SK-N-MC (cell line): ENCODE measurements around the gene CLASP1.
"Not testable (repeated sequence)": the region's sequence is repeated elsewhere in the genome, so short reads cannot be mapped to it uniquely, and the experiment has no call there.

ENCODE experiments used
- DNase-seq: peaks from one replicate; pipeline ENCODE4 v3.0.0-alpha.2; 2011; ENCODE audit warnings: low read depth, low spot score
- H3K27ac ChIP-seq: fragments of 200-600 bp; sonication (generic); 2 replicates; pipeline ENCODE4 v1.5.1; 2016; ENCODE audit warnings: mixed run types
- H3K36me3 ChIP-seq: fragments of 200-600 bp; sonication (generic); 2 replicates; pipeline ENCODE4 v1.6.1; 2017; ENCODE audit warnings: antibody characterized with exemption, low read length, mixed read lengths; ENCODE audit not compliant: insufficient read depth
- H3K4me3 ChIP-seq: fragments of 200-600 bp; sonication (generic); 2 replicates; pipeline ENCODE4 v1.5.1; 2016
- H3K9ac ChIP-seq: fragments of 200-600 bp; sonication (generic); 2 replicates; pipeline ENCODE4 v1.8.0; 2017; ENCODE audit warnings: mixed run types, mixed read lengths; ENCODE audit not compliant: insufficient read length
- H3K9me3 ChIP-seq: fragments of 200-600 bp; sonication (generic); 2 replicates; pipeline ENCODE4 v1.6.1; 2017; ENCODE audit warnings: low read depth, mild to moderate bottlenecking, antibody characterized with exemption, low read length, moderate library complexity, mixed read lengths
- EZH2 ChIP-seq: fragments of 200-600 bp; sonication (generic); IDR thresholded peaks from one replicate; pipeline ENCODE4 v1.6.1; 2017; ENCODE audit warnings: antibody characterized with exemption
- FOXP2 ChIP-seq: optimal IDR thresholded peaks from 2 replicates; pipeline ENCODE3; 2011; ENCODE audit warnings: mild to moderate bottlenecking, moderate library complexity; ENCODE audit not compliant: insufficient read depth; ENCODE audit errors: extremely low read length, control extremely low read depth
- POLR2AphosphoS5 ChIP-seq: IDR thresholded peaks from 2 replicates; pipeline ENCODE4 v1.6.1; 2012; ENCODE audit warnings: mild to moderate bottlenecking, low read depth, low read length, borderline replicate concordance

The CLASP1 gene

DNA sequence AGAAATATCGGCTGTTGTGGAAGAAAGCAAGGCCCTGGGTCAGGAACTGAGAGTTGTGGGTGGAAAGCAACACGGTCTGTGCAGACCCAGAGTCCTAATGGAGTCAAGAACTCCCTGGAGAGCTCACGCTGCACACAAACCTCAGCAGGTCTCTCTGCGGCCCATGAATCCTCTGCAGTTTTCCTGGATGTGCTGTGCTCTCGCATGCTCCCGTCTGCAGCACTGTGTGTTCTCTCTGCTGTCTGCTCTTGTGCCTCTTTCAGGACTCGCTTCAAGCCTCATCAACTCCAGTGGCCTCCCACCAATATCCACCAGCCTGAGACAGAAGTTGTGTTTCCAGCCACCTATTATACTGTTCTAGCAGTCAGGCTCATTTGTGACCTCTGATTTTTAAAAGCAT, 94.3 kb downstream of the CLASP1 start:
- H3K9me3 ChIP-seq: no peaks in the 10 kb centered on the region
- DNase-seq: no peak
- H3K9ac ChIP-seq: no peak overlapping the region
- H3K4me3 ChIP-seq: no peak overlapping the region
- H3K27ac ChIP-seq: no peak overlapping the region
- TF ChIP-seq FOXP2: no peak
- no peak for TF ChIP-seq POLR2AphosphoS5
- TF ChIP-seq EZH2: no peak
- no peaks in the 10 kb centered on the region for H3K36me3 ChIP-seq

DNA sequence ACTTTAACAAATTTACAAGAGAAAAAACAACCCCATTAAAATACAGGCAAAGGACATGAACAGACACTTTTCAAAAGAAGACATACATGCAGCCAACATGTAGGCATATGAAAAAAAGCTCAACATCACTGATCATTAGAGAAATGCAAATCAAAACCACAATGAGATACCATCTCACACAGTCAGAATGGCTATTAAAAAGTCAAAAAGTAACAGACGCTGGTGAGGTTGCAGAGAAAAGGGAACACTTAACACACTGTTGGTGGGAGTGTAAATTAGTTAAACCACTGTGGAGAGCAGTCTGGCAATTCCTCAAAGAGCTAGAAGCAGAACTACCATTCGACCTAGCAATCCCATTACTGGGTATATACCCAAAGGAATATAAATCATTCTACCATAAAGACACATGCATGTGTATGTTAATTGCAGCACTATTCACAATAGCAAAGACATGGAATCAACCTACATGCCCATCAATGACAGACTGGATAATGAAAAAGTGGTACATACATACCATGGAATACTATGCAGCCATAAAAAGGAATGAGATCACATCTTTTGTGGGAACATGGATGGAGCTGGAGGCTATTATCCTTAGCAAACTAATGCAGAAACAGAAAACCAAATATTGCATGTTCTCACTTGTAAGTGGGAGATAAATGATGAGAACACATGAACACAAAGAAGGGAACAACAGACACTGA, 96.6 kb downstream of the CLASP1 start:
- H3K9me3 ChIP-seq, H3K36me3 ChIP-seq, H3K9ac ChIP-seq, H3K4me3 ChIP-seq, DNase-seq, H3K27ac ChIP-seq: not testable (repeated sequence)

DNA sequence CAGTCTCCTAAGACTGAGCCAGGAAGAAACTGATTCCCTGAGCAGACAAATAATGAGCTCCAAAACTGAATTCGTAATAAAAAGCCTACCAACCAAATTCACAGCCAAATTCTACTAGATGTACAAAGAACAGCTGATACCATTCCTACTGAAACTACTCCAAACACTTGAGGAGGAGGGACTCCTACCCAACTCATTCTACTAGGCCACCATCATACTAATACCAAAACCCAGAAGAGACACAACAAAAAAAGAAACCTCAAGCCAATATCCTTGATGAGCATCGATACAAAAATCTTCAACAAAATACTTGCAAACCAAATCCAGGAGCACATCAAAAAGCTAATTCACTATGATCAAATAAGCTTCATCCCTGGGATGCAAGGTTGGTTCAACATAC, 98.6 kb downstream of the CLASP1 start:
- no peaks in the 10 kb centered on the region for H3K36me3 ChIP-seq
- no peak overlapping the region for H3K9ac ChIP-seq
- H3K4me3 ChIP-seq: no peak overlapping the region
- TF ChIP-seq POLR2AphosphoS5 (no peak), FOXP2 (no peak), EZH2 (no peak)
- no peak for DNase-seq
- H3K9me3 ChIP-seq: 0 out of 2 replicates have a peak, but pooled peaks cover 6% of the 10 kb centered on the region
- H3K27ac ChIP-seq: no peak overlapping the region

- Histone ChIP-seq H3K36me3 (no peaks in the 10 kb centered on the region), H3K4me3 (no peak overlapping the region), H3K27ac (no peak overlapping the region), H3K9me3 (0 out of 2 replicates have a peak, but pooled peaks cover 6% of the 10 kb centered on the region), H3K9ac (no peak overlapping the region)
- DNase-seq: no peak
- TF ChIP-seq POLR2AphosphoS5: no peak
- no peak for TF ChIP-seq FOXP2
- TF ChIP-seq EZH2: no peak
Measured at GRCh38 chr2:121547646-121548045, 101.6 kb downstream of the CLASP1 start.

GRCh38 chr2:121545913-121546312, 103.3 kb downstream of the CLASP1 start:
- Histone ChIP-seq H3K9ac (no peak overlapping the region), H3K36me3 (no peaks in the 10 kb centered on the region), H3K4me3 (no peak overlapping the region), H3K27ac (no peak overlapping the region), H3K9me3 (0 out of 2 replicates have a peak, but pooled peaks cover 6% of the 10 kb centered on the region)
- no peak for DNase-seq
- TF ChIP-seq FOXP2 (no peak), POLR2AphosphoS5 (no peak), EZH2 (no peak)

DNA sequence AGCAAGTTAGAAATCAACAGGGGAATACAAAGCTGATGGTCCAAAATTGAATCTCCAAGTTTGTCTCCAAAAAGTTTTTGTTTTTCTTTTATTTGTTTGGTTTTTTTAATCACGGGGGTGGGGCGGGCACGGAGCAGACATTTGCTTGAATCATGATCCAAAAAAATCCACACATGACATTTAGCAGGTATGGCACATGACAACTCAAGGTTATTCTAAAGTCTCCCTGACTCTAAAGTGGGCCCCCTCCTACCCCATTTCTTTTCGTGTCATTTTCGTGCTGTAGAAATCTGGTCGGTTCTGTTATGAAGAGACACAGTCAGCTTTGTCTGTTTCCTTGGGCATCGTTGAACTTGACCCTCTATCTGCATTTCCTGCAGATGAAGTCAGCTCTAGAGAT, 104.0 kb downstream of the CLASP1 start:
- Histone ChIP-seq H3K9me3 (0 out of 2 replicates have a peak, but pooled peaks cover 6% of the 10 kb centered on the region), H3K4me3 (no peak overlapping the region), H3K36me3 (no peaks in the 10 kb centered on the region), H3K27ac (no peak overlapping the region), H3K9ac (no peak overlapping the region)
- TF ChIP-seq POLR2AphosphoS5 (no peak), FOXP2 (no peak), EZH2 (no peak)
- DNase-seq: no peak

DNA sequence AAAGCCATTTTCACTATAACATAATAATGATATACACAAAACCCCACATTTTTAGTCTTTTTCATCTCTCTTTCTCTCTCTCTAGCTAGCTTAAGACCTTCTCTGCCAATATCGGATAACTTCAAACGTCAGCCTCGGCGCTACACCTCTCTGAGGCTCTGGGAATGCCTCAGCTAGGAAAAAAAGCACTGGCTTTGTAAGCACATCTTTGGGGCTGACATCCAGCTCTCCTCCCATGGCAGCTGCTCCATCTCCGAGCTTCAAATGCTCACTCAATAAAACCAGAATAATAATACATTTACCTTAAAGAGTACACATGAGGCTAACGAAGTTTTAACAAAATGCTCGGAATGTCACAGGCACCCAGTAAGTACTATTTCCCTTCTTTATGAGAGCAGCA, 107.8 kb downstream of the CLASP1 start:
- Histone ChIP-seq H3K36me3 (no peaks in the 10 kb centered on the region), H3K9ac (no peak overlapping the region), H3K9me3 (no peaks in the 10 kb centered on the region), H3K27ac (no peak overlapping the region), H3K4me3 (no peak overlapping the region)
- DNase-seq: no peak
- no peak for TF ChIP-seq POLR2AphosphoS5
- no peak for TF ChIP-seq EZH2
- no peak for TF ChIP-seq FOXP2

DNA sequence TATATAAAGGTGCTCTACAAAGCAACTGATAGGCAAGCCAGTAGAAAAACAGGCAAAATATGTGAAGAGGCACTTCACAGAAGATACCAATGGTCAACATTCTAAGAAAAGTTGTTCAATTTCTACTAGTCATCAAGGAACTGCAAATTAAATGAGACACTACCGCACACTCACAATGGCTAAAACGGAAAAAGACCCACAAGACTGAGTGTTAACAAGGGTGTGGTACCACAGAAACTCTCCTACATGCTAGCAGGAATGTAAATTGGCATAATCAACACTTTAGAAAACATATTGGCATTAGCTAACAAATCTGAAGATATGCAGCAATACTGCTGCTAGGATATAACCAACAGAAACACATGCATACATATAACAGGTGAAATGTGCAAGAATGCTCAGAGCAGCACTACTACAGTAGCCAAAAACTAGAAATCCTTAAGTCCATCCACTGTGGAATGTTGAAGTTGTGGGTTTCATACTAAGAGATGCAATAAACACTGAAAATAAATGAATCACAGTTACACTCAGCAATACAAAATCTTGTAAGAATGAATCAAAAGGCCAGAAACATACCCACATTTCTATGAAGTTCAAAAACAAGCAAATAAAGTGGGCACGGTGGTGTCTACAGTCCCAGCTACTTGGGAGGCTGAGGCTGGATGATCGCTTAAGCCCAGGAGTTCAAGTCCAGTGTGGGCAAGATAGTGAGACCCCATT, 109.4 kb downstream of the CLASP1 start:
- Histone ChIP-seq H3K36me3 (no peaks in the 10 kb centered on the region), H3K27ac (no peak overlapping the region), H3K4me3 (no peak overlapping the region), H3K9ac (no peak overlapping the region), H3K9me3 (no peaks in the 10 kb centered on the region)
- TF ChIP-seq POLR2AphosphoS5 (no peak), FOXP2 (no peak), EZH2 (no peak)
- no peak for DNase-seq
